Muscle of back (tissue), 11 donors: ENCODE results near the gene MRGPRX4. TPM values are rescaled to one million over a fixed set of nuclear protein-coding genes. Genes with fewer than 3 reads are reported as not detected.

Experiments used
- DNase-seq, 3 donors: peaks; one replicate each; pipeline versions ENCODE4 v3.0.0 to v3.0.0-alpha.2; 2013
- polyA plus RNA-seq, 10 donors: library from polyadenylated mRNA; unstranded; fragments of 120-200 nt; gene quantifications; one replicate each; pipeline ENCODE4 v1.2.1, GENCODE V29; 2013; ENCODE audit not compliant: insufficient read length in 10 of 10

MRGPRX4 gene
- polyA plus RNA-seq, 10 donors = not detected

DNA sequence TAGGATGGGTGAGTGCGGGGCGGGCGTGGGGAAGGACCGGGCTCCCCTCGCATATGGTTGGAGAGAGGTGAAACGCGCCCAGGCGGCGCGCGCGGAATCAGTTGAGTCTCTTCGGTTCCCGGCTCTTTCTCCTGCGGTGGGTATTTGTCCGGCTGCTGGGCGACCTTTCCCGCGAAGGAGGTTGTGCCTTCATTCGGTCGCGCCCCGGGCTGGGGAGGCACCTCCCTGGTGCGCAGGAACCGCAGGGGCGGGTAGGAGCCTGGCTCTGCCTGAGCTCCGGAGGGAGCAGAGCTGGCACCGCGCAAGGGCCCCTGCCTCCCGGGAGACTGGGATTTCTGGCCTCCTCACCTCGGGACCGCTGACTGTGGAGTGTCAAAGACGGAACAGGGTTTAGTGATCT lies 36.4 kb downstream of the MRGPRX4 start:
- DNase-seq = no peak

- DNase-seq = no peak
Measured at GRCh38 chr11:18221274-18221876, 48.7 kb downstream of the MRGPRX4 start.

DNA sequence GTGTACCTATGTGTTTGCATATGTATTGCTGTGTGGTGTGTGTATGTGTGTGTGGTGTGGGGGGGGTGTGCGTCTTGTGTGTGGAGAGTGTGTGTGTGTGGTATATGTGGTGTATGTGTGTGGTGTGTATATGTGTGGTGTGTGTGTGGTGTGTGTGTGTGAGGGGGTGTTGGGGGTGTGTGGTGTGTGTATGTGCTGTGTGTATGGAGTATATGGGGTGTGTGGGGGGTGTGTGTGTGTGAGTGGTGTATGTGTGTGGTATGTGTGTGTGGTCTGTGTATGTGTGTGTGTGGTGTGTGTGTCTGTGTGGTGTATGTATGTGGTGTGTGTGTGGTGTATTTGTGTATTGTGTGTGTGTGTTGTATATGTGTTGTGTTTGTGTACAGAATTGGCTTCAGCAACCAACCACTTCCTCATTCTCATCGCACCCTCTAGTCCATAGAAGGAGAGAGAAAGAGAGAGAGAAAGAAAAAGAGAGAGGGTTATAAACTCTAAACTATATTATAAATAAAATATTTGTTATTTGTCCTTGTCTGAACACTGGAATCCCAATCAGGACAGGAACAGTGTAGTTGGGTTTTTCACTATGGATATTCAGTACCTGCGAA lies 50.3 kb downstream of the MRGPRX4 start:
- DNase-seq = no peak

Other genes starting within 250 kb of the MRGPRX4 start
- gene SERGEF, start 159.8 kb upstream of the MRGPRX4 start, polyA plus RNA-seq = 10 to 100 TPM in 6 of 10 donors, 1 to 10 TPM in 4; 9.2 to 15.2 (median 10.9) TPM
- gene TPH1, start 126.6 kb upstream of the MRGPRX4 start, polyA plus RNA-seq = 1 to 10 TPM in 1 of 10 donors, under 1 TPM in 9; 0.08 to 1.0 (median 0.15) TPM
- 10 to 100 TPM; 10.8 to 25.1 (median 14.9) TPM for gene SAAL1, start 66.8 kb upstream of the MRGPRX4 start, polyA plus RNA-seq
- gene MRGPRX3, start 40.3 kb upstream of the MRGPRX4 start, polyA plus RNA-seq = not detected
- gene SAA4, start 64.0 kb downstream of the MRGPRX4 start, polyA plus RNA-seq = not detected
- not detected for gene SAA2, start 75.8 kb downstream of the MRGPRX4 start, polyA plus RNA-seq
- gene SAA1, start 93.4 kb downstream of the MRGPRX4 start, polyA plus RNA-seq = not detected
- 10 to 100 TPM in 9 of 10 donors, 1 to 10 TPM in 1; 8.3 to 15.4 (median 12.5) TPM for gene HPS5, start 149.3 kb downstream of the MRGPRX4 start, polyA plus RNA-seq
- 10 to 100 TPM; 23.4 to 50.4 (median 36.3) TPM for gene GTF2H1, start 149.7 kb downstream of the MRGPRX4 start, polyA plus RNA-seq
- gene LDHA, start 221.7 kb downstream of the MRGPRX4 start, polyA plus RNA-seq = 100 to 1,000 TPM; 523 to 867 (median 649) TPM
- 1 to 10 TPM in 2 of 10 donors, under 1 TPM in 1, not detected in 7; 0.76 to 1.3 (median 1.1) TPM for gene LDHC, start 239.5 kb downstream of the MRGPRX4 start, polyA plus RNA-seq